Hepatocyte (in vitro differentiated cells): ENCODE measurements around the gene NUP210L. TPM values are rescaled to one million over a fixed set of nuclear protein-coding genes. Genes with fewer than 3 reads are reported as not detected.

Experiments
- DNase-seq: peaks from one replicate; pipeline ENCODE4 v3.0.0-alpha.2; 2016; ENCODE audit warnings: low spot score
- H2AFZ ChIP-seq: fragments of 200-600 bp; sonication (generic); 2 replicates; pipeline ENCODE4 v1.6.0; 2016; ENCODE audit warnings: antibody characterized with exemption, mild to moderate bottlenecking
- H3K27ac ChIP-seq: fragments of 200-600 bp; sonication (generic); 2 replicates; pipeline ENCODE4 v1.5.1; 2016; ENCODE audit warnings: mild to moderate bottlenecking
- H3K27me3 ChIP-seq: fragments of 200-600 bp; sonication (generic); 2 replicates; pipeline ENCODE4 v1.6.1; 2016
- H3K36me3 ChIP-seq: fragments of 200-600 bp; sonication (generic); replicated peaks from 2 replicates; pipeline ENCODE4 v1.5.1; 2016; ENCODE audit warnings: low read depth; ENCODE audit not compliant: insufficient read depth
- H3K4me1 ChIP-seq: fragments of 200-600 bp; sonication (generic); 2 replicates; pipeline ENCODE4 v1.5.1; 2016; ENCODE audit warnings: mild to moderate bottlenecking, moderate library complexity; ENCODE audit not compliant: insufficient read depth
- H3K4me2 ChIP-seq: fragments of 200-600 bp; sonication (generic); 2 replicates; pipeline ENCODE4 v1.6.0; 2016
- H3K4me3 ChIP-seq: fragments of 200-600 bp; sonication (generic); 2 replicates; pipeline ENCODE4 v1.5.1; 2016; ENCODE audit warnings: mild to moderate bottlenecking
- H3K79me2 ChIP-seq: fragments of 200-600 bp; sonication (generic); 2 replicates; pipeline ENCODE4 v1.6.0; 2017; ENCODE audit warnings: mild to moderate bottlenecking
- H3K9me2 ChIP-seq: fragments of 200-600 bp; sonication (generic); replicated peaks from 2 replicates; pipeline ENCODE4 v1.6.0; 2017; ENCODE audit warnings: mild to moderate bottlenecking; ENCODE audit not compliant: insufficient read depth
- H3K9me3 ChIP-seq: fragments of 200-600 bp; sonication (generic); 2 replicates; pipeline ENCODE4 v1.5.1; 2016; ENCODE audit warnings: low read depth, mild to moderate bottlenecking
- H4K20me1 ChIP-seq: fragments of 200-600 bp; sonication (generic); 2 replicates; pipeline ENCODE4 v1.6.0; 2016; ENCODE audit warnings: mild to moderate bottlenecking; ENCODE audit not compliant: insufficient read depth, poor library complexity, severe bottlenecking
- CTCF ChIP-seq: fragments of 200-600 bp; sonication (generic); IDR thresholded peaks from 2 replicates; pipeline ENCODE4 v1.5.1; 2016; ENCODE audit warnings: antibody characterized with exemption, mild to moderate bottlenecking; ENCODE audit not compliant: poor library complexity
- EZH2 ChIP-seq: fragments of 200-600 bp; sonication (generic); IDR thresholded peaks from 2 replicates; pipeline ENCODE4 v1.6.1; 2016; ENCODE audit warnings: antibody characterized with exemption, mild to moderate bottlenecking, borderline replicate concordance
- EZH2phosphoT487 ChIP-seq: fragments of 200-600 bp; sonication (generic); IDR thresholded peaks from one replicate; pipeline ENCODE4 v1.6.1; 2018; ENCODE audit warnings: antibody characterized with exemption, mild to moderate bottlenecking, low read depth, moderate library complexity; ENCODE audit not compliant: unreplicated experiment, severe bottlenecking
- WGBS: methylation state at CpG from one replicate; pipeline ENCODE4 v1.1.6; 2016; ENCODE audit warnings: low lambda C conversion rate; ENCODE audit errors: missing lambda C conversion rate; 5-methylcytosine and 5-hydroxymethylcytosine counted together
- polyA plus RNA-seq: library from polyadenylated mRNA; unstranded; fragments of >200 nt; fragmentation: Nextera tagmentation; extraction: Ambion mirVana; gene quantifications from 2 replicates; pipeline ENCODE4 v1.2.1, GENCODE V29; 2016
- total RNA-seq: library from RNA; depleted of rRNA; stranded (reverse); fragments of >200 nt; gene quantifications from 2 replicates; pipeline ENCODE4 v1.2.3, GENCODE V29; 2014

Gene NUP210L
- total and polyA plus RNA-seq, 2 experiments from 2014 or later = 0.03 TPM; not detected in 1

- Histone ChIP-seq H3K9me2 (no peaks in the 10 kb centered on the region), H3K79me2 (peaks cover 55% of the 10 kb centered on the region), H3K27ac (peak overlapping the region; percentile 33), H3K9me3 (no peaks in the 10 kb centered on the region), H3K4me1 (peaks cover 19% of the 10 kb centered on the region), H3K4me2 (peak overlapping the region; percentile 12), H2AFZ (no peak overlapping the region), H3K4me3 (no peak overlapping the region), H4K20me1 (peaks cover 40% of the 10 kb centered on the region), H3K27me3 (no peaks in the 10 kb centered on the region), H3K36me3 (no peaks in the 10 kb centered on the region)
- WGBS = 97% methylated on average over 10 of the region's 10 CpGs
- no peak for DNase-seq
- TF ChIP-seq EZH2 = no peak
- no peak for TF ChIP-seq CTCF
- TF ChIP-seq EZH2phosphoT487 = no peak
These were observed 200.0 kb downstream of the NUP210L start for GRCh38 chr1:153954826-153955225.

GRCh38 chr1:153953859-153954365 is 201.0 kb downstream of the NUP210L start:
- Histone ChIP-seq H3K9me3 (no peaks in the 10 kb centered on the region), H3K79me2 (peaks cover 55% of the 10 kb centered on the region), H3K27ac (peak overlapping the region; percentile 33), H3K4me3 (no peak overlapping the region), H3K4me1 (peaks cover 15% of the 10 kb centered on the region), H2AFZ (no peak overlapping the region), H3K9me2 (no peaks in the 10 kb centered on the region), H3K4me2 (peak overlapping the region; percentile 12), H3K27me3 (no peaks in the 10 kb centered on the region), H3K36me3 (no peaks in the 10 kb centered on the region), H4K20me1 (peaks cover 40% of the 10 kb centered on the region)
- TF ChIP-seq EZH2phosphoT487 (no peak), CTCF (no peak)
- DNase-seq = peak; percentile 62
- 66% methylated on average over 4 of the region's 4 CpGs for WGBS

GRCh38 chr1:153951801-153952200 is 203.1 kb downstream of the NUP210L start:
- TF ChIP-seq CTCF = no peak
- no peak for TF ChIP-seq EZH2phosphoT487
- TF ChIP-seq EZH2 = no peak
- H3K79me2 ChIP-seq = peaks cover 43% of the 10 kb centered on the region
- H3K9me2 ChIP-seq = no peaks in the 10 kb centered on the region
- H3K4me2 ChIP-seq = no peak overlapping the region
- DNase-seq = no peak
- H4K20me1 ChIP-seq = peaks cover 29% of the 10 kb centered on the region
- no peak overlapping the region for H2AFZ ChIP-seq
- H3K4me3 ChIP-seq = no peak overlapping the region
- H3K36me3 ChIP-seq = no peaks in the 10 kb centered on the region
- H3K4me1 ChIP-seq = peaks cover 10% of the 10 kb centered on the region
- H3K27me3 ChIP-seq = no peaks in the 10 kb centered on the region
- H3K27ac ChIP-seq = no peak overlapping the region
- no peaks in the 10 kb centered on the region for H3K9me3 ChIP-seq
- 98% methylated on average over 2 of the region's 2 CpGs for WGBS

- no peaks in the 10 kb centered on the region for H3K36me3 ChIP-seq
These were observed 203.7 kb downstream of the NUP210L start for GRCh38 chr1:153951183-153951582.

More at GRCh38 chr1:153951183-153951582, 203.7 kb downstream of the NUP210L start:
- no peaks in the 10 kb centered on the region for H3K9me2 ChIP-seq
- H3K9me3 ChIP-seq = no peaks in the 10 kb centered on the region
- no peak overlapping the region for H3K4me2 ChIP-seq
- peaks cover 37% of the 10 kb centered on the region for H3K79me2 ChIP-seq
- WGBS = 98% methylated on average over 8 of the region's 11 CpGs
- no peak overlapping the region for H3K4me3 ChIP-seq
- H4K20me1 ChIP-seq = peaks cover 23% of the 10 kb centered on the region
- no peak overlapping the region for H2AFZ ChIP-seq
- peaks cover 10% of the 10 kb centered on the region for H3K4me1 ChIP-seq
- TF ChIP-seq EZH2phosphoT487 = no peak
- TF ChIP-seq CTCF = no peak
- no peak for TF ChIP-seq EZH2
- H3K27me3 ChIP-seq = no peaks in the 10 kb centered on the region
- H3K27ac ChIP-seq = no peak overlapping the region
- no peak for DNase-seq
